Neural cell (in vitro differentiated cells): Measurements from ENCODE around the gene RAB3GAP2.

Experiments used
- MXI1 ChIP-seq: fragments of 450-650 bp; conservative IDR thresholded peaks from 2 replicates; pipeline ENCODE4 v1.6.1; 2014; ENCODE audit warnings: antibody characterized with exemption, mild to moderate bottlenecking; ENCODE audit not compliant: poor library complexity, severe bottlenecking
- POLR2AphosphoS5 ChIP-seq: IDR thresholded peaks from 2 replicates; pipeline ENCODE4 v1.6.1; 2012
- TF ChIP-seq, protein P1 (sequence below): fragments of 450-650 bp; IDR thresholded peaks from 2 replicates; pipeline ENCODE4 v1.5.1; 2014; ENCODE audit warnings: antibody characterized with exemption, mild to moderate bottlenecking, moderate library complexity; ENCODE audit not compliant: poor library complexity, severe bottlenecking

DNA sequence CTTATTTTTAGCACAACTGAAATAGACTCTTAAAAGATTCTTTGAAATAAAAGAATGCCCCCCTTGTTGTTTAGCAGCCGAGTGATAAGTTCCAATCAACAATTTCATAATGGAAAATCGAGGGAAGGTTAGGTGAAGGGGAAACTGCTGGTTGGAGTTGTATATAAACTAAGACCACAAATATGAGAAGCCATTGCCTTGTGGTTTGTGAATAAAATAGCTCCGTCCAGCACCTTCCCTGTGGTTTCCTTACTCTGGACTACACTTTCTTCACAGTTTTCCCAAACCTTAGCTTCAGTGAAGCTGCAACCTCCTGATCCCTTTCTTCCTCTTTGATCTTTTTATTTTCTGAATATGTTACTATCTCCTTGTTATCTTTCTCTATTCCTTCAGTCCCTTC lies 6.7 kb upstream of the RAB3GAP2 start:
- TF ChIP-seq, protein P1, sequence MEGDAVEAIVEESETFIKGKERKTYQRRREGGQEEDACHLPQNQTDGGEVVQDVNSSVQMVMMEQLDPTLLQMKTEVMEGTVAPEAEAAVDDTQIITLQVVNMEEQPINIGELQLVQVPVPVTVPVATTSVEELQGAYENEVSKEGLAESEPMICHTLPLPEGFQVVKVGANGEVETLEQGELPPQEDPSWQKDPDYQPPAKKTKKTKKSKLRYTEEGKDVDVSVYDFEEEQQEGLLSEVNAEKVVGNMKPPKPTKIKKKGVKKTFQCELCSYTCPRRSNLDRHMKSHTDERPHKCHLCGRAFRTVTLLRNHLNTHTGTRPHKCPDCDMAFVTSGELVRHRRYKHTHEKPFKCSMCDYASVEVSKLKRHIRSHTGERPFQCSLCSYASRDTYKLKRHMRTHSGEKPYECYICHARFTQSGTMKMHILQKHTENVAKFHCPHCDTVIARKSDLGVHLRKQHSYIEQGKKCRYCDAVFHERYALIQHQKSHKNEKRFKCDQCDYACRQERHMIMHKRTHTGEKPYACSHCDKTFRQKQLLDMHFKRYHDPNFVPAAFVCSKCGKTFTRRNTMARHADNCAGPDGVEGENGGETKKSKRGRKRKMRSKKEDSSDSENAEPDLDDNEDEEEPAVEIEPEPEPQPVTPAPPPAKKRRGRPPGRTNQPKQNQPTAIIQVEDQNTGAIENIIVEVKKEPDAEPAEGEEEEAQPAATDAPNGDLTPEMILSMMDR: no peak
- no peak for TF ChIP-seq POLR2AphosphoS5
- no peak for TF ChIP-seq MXI1
